MM.1S (cell line): ENCODE results near the gene SFXN5.

Experiments used
- DNase-seq: peaks from one replicate; pipeline ENCODE4 v3.0.0-alpha.2; 2015
- H2AFZ ChIP-seq: fragments of 300-600 bp; sonication (generic); 2 replicates; pipeline ENCODE4 v1.6.0; 2016; ENCODE audit warnings: antibody characterized with exemption, low read length
- H3F3A ChIP-seq: fragments of 300-600 bp; sonication (generic); 2 replicates; pipeline ENCODE4 v1.6.1; 2016; ENCODE audit warnings: mild to moderate bottlenecking, antibody characterized with exemption, low read length, moderate library complexity, mixed read lengths; ENCODE audit not compliant: insufficient read depth
- H3K27ac ChIP-seq: fragments of 300-600 bp; sonication (generic); 2 replicates; pipeline ENCODE4 v1.5.1; 2016; ENCODE audit warnings: mild to moderate bottlenecking, low read length
- H3K27me3 ChIP-seq: fragments of 300-600 bp; sonication (generic); replicated peaks from 2 replicates; pipeline ENCODE4 v1.6.0; 2016; ENCODE audit warnings: low read length; ENCODE audit not compliant: insufficient read depth
- H3K36me3 ChIP-seq: fragments of 300-600 bp; sonication (generic); replicated peaks from 2 replicates; pipeline ENCODE4 v1.6.1; 2016; ENCODE audit warnings: mild to moderate bottlenecking, low read length, mixed read lengths; ENCODE audit not compliant: insufficient read depth
- H3K4me1 ChIP-seq: fragments of 300-600 bp; sonication (generic); 2 replicates; pipeline ENCODE4 v1.6.1; 2016; ENCODE audit warnings: low read length, mixed read lengths
- H3K4me2 ChIP-seq: fragments of 300-600 bp; sonication (generic); 2 replicates; pipeline ENCODE4 v1.6.0; 2016; ENCODE audit warnings: low read depth, low read length
- H3K4me3 ChIP-seq: fragments of 300-600 bp; sonication (generic); 2 replicates; pipeline ENCODE4 v1.5.1; 2016; ENCODE audit warnings: low read length, mixed read lengths
- H3K79me2 ChIP-seq: fragments of 300-600 bp; sonication (generic); 2 replicates; pipeline ENCODE4 v1.6.1; 2016; ENCODE audit warnings: mixed run types, low read length, mixed read lengths
- H3K9ac ChIP-seq: fragments of 300-600 bp; sonication (generic); 2 replicates; pipeline ENCODE4 v1.6.1; 2016; ENCODE audit warnings: low read length, mixed read lengths
- H3K9me2 ChIP-seq: fragments of 300-600 bp; sonication (generic); replicated peaks from 2 replicates; pipeline ENCODE4 v1.6.1; 2016; ENCODE audit warnings: mild to moderate bottlenecking, low read length, mixed read lengths; ENCODE audit not compliant: insufficient read depth
- H3K9me3 ChIP-seq: fragments of 300-600 bp; sonication (generic); replicated peaks from 2 replicates; pipeline ENCODE4 v1.6.1; 2016; ENCODE audit warnings: mild to moderate bottlenecking, low read length, mixed read lengths; ENCODE audit not compliant: insufficient read depth
- H4K20me1 ChIP-seq: fragments of 300-600 bp; sonication (generic); 2 replicates; pipeline ENCODE4 v1.6.1; 2016; ENCODE audit warnings: mild to moderate bottlenecking, low read length, moderate library complexity, mixed read lengths; ENCODE audit not compliant: insufficient read depth
- CTCF ChIP-seq: fragments of 300-600 bp; sonication (generic); IDR thresholded peaks from 2 replicates; pipeline ENCODE4 v1.5.1; 2016; ENCODE audit warnings: antibody characterized with exemption, low read length, mixed read lengths
- EZH2 ChIP-seq: fragments of 300-600 bp; sonication (generic); optimal IDR thresholded peaks from 2 replicates; pipeline ENCODE3; 2017; ENCODE audit warnings: low read depth, mild to moderate bottlenecking, antibody characterized with exemption, low read length, mixed read lengths
- EZH2phosphoT487 ChIP-seq: fragments of 300-600 bp; sonication (generic); IDR thresholded peaks from 2 replicates; pipeline ENCODE4 v1.6.1; 2018; ENCODE audit warnings: antibody characterized with exemption, low read length

SFXN5 gene

GRCh38 chr2:73109431-73110167, 38.1 kb upstream of the SFXN5 start:
- no peak overlapping the region for H3K9ac ChIP-seq
- H4K20me1 ChIP-seq = no peaks in the 10 kb centered on the region
- no peaks in the 10 kb centered on the region for H3K36me3 ChIP-seq
- no peak overlapping the region for H3K4me3 ChIP-seq
- peaks cover 19% of the 10 kb centered on the region for H3F3A ChIP-seq
- no peak overlapping the region for H2AFZ ChIP-seq
- no peak overlapping the region for H3K27ac ChIP-seq
- no peaks in the 10 kb centered on the region for H3K9me2 ChIP-seq
- H3K4me1 ChIP-seq = peaks cover 10% of the 10 kb centered on the region; the same call in 1 of the 2 replicates
- no peaks in the 10 kb centered on the region for H3K9me3 ChIP-seq
- no peaks in the 10 kb centered on the region for H3K27me3 ChIP-seq
- no peak overlapping the region for H3K4me2 ChIP-seq
- TF ChIP-seq EZH2phosphoT487 (no peak), EZH2 (no peak), CTCF (no peak)
- peaks cover 62% of the 10 kb centered on the region for H3K79me2 ChIP-seq
- no peak for DNase-seq

- H3K9me2 ChIP-seq = no peaks in the 10 kb centered on the region
- H3K79me2 ChIP-seq = peaks cover 76% of the 10 kb centered on the region
- peak overlapping the region; percentile 65 for H3K27ac ChIP-seq
- peaks cover 10% of the 10 kb centered on the region; the same call in 1 of the 2 replicates for H3K4me1 ChIP-seq
- H4K20me1 ChIP-seq = no peaks in the 10 kb centered on the region
- H3F3A ChIP-seq = peaks cover 8% of the 10 kb centered on the region; the same call in 1 of the 2 replicates
- H2AFZ ChIP-seq = no peak overlapping the region
- H3K4me2 ChIP-seq = peak overlapping the region; percentile 13; the same call in 1 of the 2 replicates
- no peaks in the 10 kb centered on the region for H3K27me3 ChIP-seq
- no peak overlapping the region for H3K9ac ChIP-seq
- H3K9me3 ChIP-seq = no peaks in the 10 kb centered on the region
- H3K36me3 ChIP-seq = no peaks in the 10 kb centered on the region
- no peak overlapping the region for H3K4me3 ChIP-seq
- no peak for TF ChIP-seq EZH2phosphoT487
- no peak for TF ChIP-seq CTCF
- no peak for TF ChIP-seq EZH2
- DNase-seq = peak; percentile 16
These were observed 35.9 kb upstream of the SFXN5 start for GRCh38 chr2:73107211-73107926.

- H3K9me2 ChIP-seq = no peaks in the 10 kb centered on the region
- H3K27ac ChIP-seq = peak overlapping the region; percentile 65
- H3K9me3 ChIP-seq = no peaks in the 10 kb centered on the region
- H3K9ac ChIP-seq = no peak overlapping the region
- H3K4me2 ChIP-seq = no peak overlapping the region
- no peak overlapping the region for H3K4me3 ChIP-seq
- peaks cover 10% of the 10 kb centered on the region; the same call in 1 of the 2 replicates for H3K4me1 ChIP-seq
- H3F3A ChIP-seq = peaks cover 5% of the 10 kb centered on the region; the same call in 1 of the 2 replicates
- TF ChIP-seq EZH2phosphoT487 (no peak), EZH2 (no peak), CTCF (no peak)
- no peaks in the 10 kb centered on the region for H3K27me3 ChIP-seq
- no peaks in the 10 kb centered on the region for H3K36me3 ChIP-seq
- H2AFZ ChIP-seq = no peak overlapping the region
- no peaks in the 10 kb centered on the region for H4K20me1 ChIP-seq
- H3K79me2 ChIP-seq = peaks cover 78% of the 10 kb centered on the region
- DNase-seq = no peak
These were observed 35.3 kb upstream of the SFXN5 start for GRCh38 chr2:73106791-73107190.
